ENCODE measurements around the gene TMEM63A.

The TMEM63A gene

GRCh38 chr1:225866061-225866837, 15.9 kb downstream of the TMEM63A start:
- peak; percentile 60 for DNase-seq (ENCODE audit: low read depth)

GRCh38 chr1:225865514-225865913, 16.7 kb downstream of the TMEM63A start:
- no peak for DNase-seq (ENCODE audit: low read depth)

- DNase-seq (ENCODE audit: low read depth): no peak
Measured at GRCh38 chr1:225863167-225863566, 19.0 kb downstream of the TMEM63A start.

GRCh38 chr1:225862581-225862950, 19.6 kb downstream of the TMEM63A start:
- DNase-seq (ENCODE audit: low read depth): no peak

GRCh38 chr1:225861834-225862580, 20.2 kb downstream of the TMEM63A start:
- no peak for DNase-seq (ENCODE audit: low read depth)

GRCh38 chr1:225860876-225861441, 21.2 kb downstream of the TMEM63A start:
- DNase-seq (ENCODE audit: low read depth): no peak

- DNase-seq (ENCODE audit: low read depth): no peak
Measured at GRCh38 chr1:225860107-225860506, 22.1 kb downstream of the TMEM63A start.

GRCh38 chr1:225859151-225859550, 23.0 kb downstream of the TMEM63A start:
- DNase-seq (ENCODE audit: low read depth): no peak

GRCh38 chr1:225857256-225857655, 24.9 kb downstream of the TMEM63A start:
- no peak for DNase-seq (ENCODE audit: low read depth)

- no peak for DNase-seq (ENCODE audit: low read depth)
Measured at GRCh38 chr1:225855503-225856300, 26.5 kb downstream of the TMEM63A start.

- no peak for DNase-seq (ENCODE audit: low read depth)
Measured at GRCh38 chr1:225853441-225853840, 28.7 kb downstream of the TMEM63A start.

- no peak for DNase-seq (ENCODE audit: low read depth)
Measured at GRCh38 chr1:225852413-225853124, 29.6 kb downstream of the TMEM63A start.

GRCh38 chr1:225851805-225852204, 30.4 kb downstream of the TMEM63A start:
- no peak for DNase-seq (ENCODE audit: low read depth)

GRCh38 chr1:225850370-225850769, 31.8 kb downstream of the TMEM63A start:
- no peak for DNase-seq (ENCODE audit: low read depth)

GRCh38 chr1:225849925-225850324, 32.3 kb downstream of the TMEM63A start:
- DNase-seq (ENCODE audit: low read depth): no peak

GRCh38 chr1:225848030-225848955, 33.9 kb downstream of the TMEM63A start:
- no peak for DNase-seq (ENCODE audit: low read depth)

GRCh38 chr1:225847610-225848009, 34.6 kb downstream of the TMEM63A start:
- no peak for DNase-seq (ENCODE audit: low read depth)

GRCh38 chr1:225846331-225847310, 35.6 kb downstream of the TMEM63A start:
- no peak for DNase-seq (ENCODE audit: low read depth)

GRCh38 chr1:225845571-225846259, 36.5 kb downstream of the TMEM63A start:
- DNase-seq (ENCODE audit: low read depth): no peak

Measured in activated T-helper 1 cell treated with Interleukin-2 at 50 U/mL for 16 hours (primary cell).